Chondrocyte (in vitro differentiated cells): ENCODE results near the gene ITPR3. TPM values are rescaled to one million over a fixed set of nuclear protein-coding genes. Genes with fewer than 3 reads are reported as not detected.

Source experiments
- DNase-seq: peaks from one replicate; pipeline ENCODE4 v3.0.0; 2021; ENCODE audit warnings: mixed read lengths, low spot score
- H3K27ac Mint-ChIP-seq: one replicate; pipeline ENCODE4 v1.8.0; 2021; ENCODE audit warnings: mild to moderate bottlenecking, moderate library complexity, mixed read lengths; ENCODE audit not compliant: unreplicated experiment
- H3K27me3 Mint-ChIP-seq: 2 replicates; pipeline ENCODE4 v1.8.0; 2021; ENCODE audit warnings: low read depth, mixed read lengths
- H3K36me3 Mint-ChIP-seq: 2 replicates; pipeline ENCODE4 v1.8.0; 2021; ENCODE audit warnings: low read depth, mixed read lengths
- H3K4me1 Mint-ChIP-seq: 2 replicates; pipeline ENCODE4 v1.8.0; 2021; ENCODE audit warnings: low read depth, mild to moderate bottlenecking, mixed read lengths
- H3K4me3 Mint-ChIP-seq: one replicate; pipeline ENCODE4 v1.8.0; 2021; ENCODE audit warnings: mild to moderate bottlenecking, moderate library complexity, mixed read lengths; ENCODE audit not compliant: unreplicated experiment
- H3K9me3 Mint-ChIP-seq: 2 replicates; pipeline ENCODE4 v1.8.0; 2021; ENCODE audit warnings: low read depth, mixed read lengths
- total RNA-seq: library from RNA; stranded (reverse); gene quantifications from 3 replicates; pipeline ENCODE4 v1.2.1, GENCODE V29; 2021
- TF ChIP-seq, protein P1 (sequence below): fragments of 200-600 bp; sonication (generic); IDR thresholded peaks from 2 replicates; pipeline ENCODE4 v1.5.0; 2021; ENCODE audit warnings: antibody characterized with exemption, mild to moderate bottlenecking, moderate library complexity

ITPR3 gene
- total RNA-seq, 1 donor from 2014 or later: 10.0 TPM

GRCh38 chr6:33686981-33687975, 66.2 kb downstream of the ITPR3 start:
- Mint-ChIP-seq H3K4me3 (no peak overlapping the region), H3K9me3 (no peaks in the 10 kb centered on the region), H3K27me3 (no peaks in the 10 kb centered on the region), H3K4me1 (peaks cover 19% of the 10 kb centered on the region), H3K36me3 (peaks cover 8% of the 10 kb centered on the region), H3K27ac (no peak overlapping the region)
- no peak for DNase-seq
- TF ChIP-seq, protein P1, sequence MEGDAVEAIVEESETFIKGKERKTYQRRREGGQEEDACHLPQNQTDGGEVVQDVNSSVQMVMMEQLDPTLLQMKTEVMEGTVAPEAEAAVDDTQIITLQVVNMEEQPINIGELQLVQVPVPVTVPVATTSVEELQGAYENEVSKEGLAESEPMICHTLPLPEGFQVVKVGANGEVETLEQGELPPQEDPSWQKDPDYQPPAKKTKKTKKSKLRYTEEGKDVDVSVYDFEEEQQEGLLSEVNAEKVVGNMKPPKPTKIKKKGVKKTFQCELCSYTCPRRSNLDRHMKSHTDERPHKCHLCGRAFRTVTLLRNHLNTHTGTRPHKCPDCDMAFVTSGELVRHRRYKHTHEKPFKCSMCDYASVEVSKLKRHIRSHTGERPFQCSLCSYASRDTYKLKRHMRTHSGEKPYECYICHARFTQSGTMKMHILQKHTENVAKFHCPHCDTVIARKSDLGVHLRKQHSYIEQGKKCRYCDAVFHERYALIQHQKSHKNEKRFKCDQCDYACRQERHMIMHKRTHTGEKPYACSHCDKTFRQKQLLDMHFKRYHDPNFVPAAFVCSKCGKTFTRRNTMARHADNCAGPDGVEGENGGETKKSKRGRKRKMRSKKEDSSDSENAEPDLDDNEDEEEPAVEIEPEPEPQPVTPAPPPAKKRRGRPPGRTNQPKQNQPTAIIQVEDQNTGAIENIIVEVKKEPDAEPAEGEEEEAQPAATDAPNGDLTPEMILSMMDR: no peak

GRCh38 chr6:33688006-33688405, 66.9 kb downstream of the ITPR3 start:
- no peaks in the 10 kb centered on the region for H3K27me3 Mint-ChIP-seq
- H3K4me1 Mint-ChIP-seq: peaks cover 26% of the 10 kb centered on the region
- no peak overlapping the region for H3K27ac Mint-ChIP-seq
- no peaks in the 10 kb centered on the region for H3K9me3 Mint-ChIP-seq
- H3K4me3 Mint-ChIP-seq: no peak overlapping the region
- H3K36me3 Mint-ChIP-seq: peaks cover 6% of the 10 kb centered on the region
- DNase-seq: no peak
- TF ChIP-seq, protein P1: no peak

- DNase-seq: no peak
- no peaks in the 10 kb centered on the region for H3K27me3 Mint-ChIP-seq
- peaks cover 6% of the 10 kb centered on the region for H3K36me3 Mint-ChIP-seq
- H3K4me3 Mint-ChIP-seq: no peak overlapping the region
- no peaks in the 10 kb centered on the region for H3K9me3 Mint-ChIP-seq
- no peak overlapping the region for H3K27ac Mint-ChIP-seq
- TF ChIP-seq, protein P1: no peak
- peaks cover 26% of the 10 kb centered on the region for H3K4me1 Mint-ChIP-seq
Measured at GRCh38 chr6:33688451-33689147, 67.5 kb downstream of the ITPR3 start.

- Mint-ChIP-seq H3K27me3 (no peaks in the 10 kb centered on the region), H3K4me1 (peaks cover 28% of the 10 kb centered on the region), H3K4me3 (no peak overlapping the region), H3K36me3 (peaks cover 6% of the 10 kb centered on the region), H3K9me3 (no peaks in the 10 kb centered on the region), H3K27ac (no peak overlapping the region)
- TF ChIP-seq, protein P1: no peak
- DNase-seq: no peak
Measured at GRCh38 chr6:33689148-33689494, 68.0 kb downstream of the ITPR3 start.

GRCh38 chr6:33689879-33690278, 68.8 kb downstream of the ITPR3 start:
- DNase-seq: no peak
- TF ChIP-seq, protein P1: no peak
- Mint-ChIP-seq H3K4me3 (no peak overlapping the region), H3K36me3 (peaks cover 6% of the 10 kb centered on the region), H3K27ac (no peak overlapping the region), H3K9me3 (no peaks in the 10 kb centered on the region), H3K4me1 (peaks cover 36% of the 10 kb centered on the region), H3K27me3 (no peaks in the 10 kb centered on the region)
